Liver (tissue), 3 donors: ENCODE results near the gene MIPEP.

Experiments used
- CTCF ChIP-seq: fragments of 150-350 bp; IDR thresholded peaks from 2 replicates; pipeline ENCODE4 v1.5.1; 2017; ENCODE audit warnings: improper control_type of control experiment, low read depth, low read length; ENCODE audit not compliant: missing input control
- EGR1 ChIP-seq, 2 donors: IDR thresholded peaks; 2 replicates each; pipeline ENCODE4 v1.6.1; 2016 to 2018; ENCODE audit warnings: antibody characterized with exemption in 2 of 2, low read depth in 2 of 2
- FOXA2 ChIP-seq: IDR thresholded peaks from 2 replicates; pipeline ENCODE4 v1.6.1; 2016; ENCODE audit warnings: antibody characterized with exemption
- JUND ChIP-seq, 2 donors: IDR thresholded peaks; 2 replicates each; pipeline ENCODE4 v1.6.1; 2016; ENCODE audit warnings: antibody characterized with exemption in 2 of 2
- MAX ChIP-seq: IDR thresholded peaks from 2 replicates; pipeline ENCODE4 v1.6.1; 2016; ENCODE audit warnings: antibody characterized with exemption
- RAD21 ChIP-seq, 2 donors: IDR thresholded peaks; 2 replicates each; pipeline ENCODE4 v1.6.1; 2016; ENCODE audit warnings: antibody characterized with exemption in 2 of 2, mild to moderate bottlenecking in 2 of 2
- RXRA ChIP-seq, 2 donors: IDR thresholded peaks; 2 replicates each; pipeline ENCODE4 v1.6.1; 2017 to 2018; ENCODE audit warnings: antibody characterized with exemption in 2 of 2, mild to moderate bottlenecking in 1 of 2
- SP1 ChIP-seq: IDR thresholded peaks from 2 replicates; pipeline ENCODE4 v1.6.1; 2018; ENCODE audit warnings: antibody characterized with exemption, mild to moderate bottlenecking
- TAF1 ChIP-seq: conservative IDR thresholded peaks from 2 replicates; pipeline ENCODE4 v1.6.1; 2016; ENCODE audit warnings: antibody characterized with exemption, mild to moderate bottlenecking
- YY1 ChIP-seq: IDR thresholded peaks from 2 replicates; pipeline ENCODE4 v1.6.1; 2016; ENCODE audit warnings: antibody characterized with exemption, mild to moderate bottlenecking
- TF ChIP-seq, protein P1 (sequence below): IDR thresholded peaks from 2 replicates; pipeline ENCODE4 v1.6.1; 2016; ENCODE audit warnings: antibody characterized with exemption, mild to moderate bottlenecking
- donor health status: healthy.
- donor health status: healthy.

- TF ChIP-seq SP1 (no peak), CTCF (no peak), EGR1 (IDR thresholded peaks at IDR 0.05; ENCODE audit: low read depth in 2 of 2) (no peak), RAD21 (IDR thresholded peaks at IDR 0.05) (no peak), TAF1 (no peak), YY1 (no peak), MAX (no peak), JUND (IDR thresholded peaks at IDR 0.05) (no peak), FOXA2 (no peak), RXRA (IDR thresholded peaks at IDR 0.05) (no peak)
- TF ChIP-seq, protein P1, sequence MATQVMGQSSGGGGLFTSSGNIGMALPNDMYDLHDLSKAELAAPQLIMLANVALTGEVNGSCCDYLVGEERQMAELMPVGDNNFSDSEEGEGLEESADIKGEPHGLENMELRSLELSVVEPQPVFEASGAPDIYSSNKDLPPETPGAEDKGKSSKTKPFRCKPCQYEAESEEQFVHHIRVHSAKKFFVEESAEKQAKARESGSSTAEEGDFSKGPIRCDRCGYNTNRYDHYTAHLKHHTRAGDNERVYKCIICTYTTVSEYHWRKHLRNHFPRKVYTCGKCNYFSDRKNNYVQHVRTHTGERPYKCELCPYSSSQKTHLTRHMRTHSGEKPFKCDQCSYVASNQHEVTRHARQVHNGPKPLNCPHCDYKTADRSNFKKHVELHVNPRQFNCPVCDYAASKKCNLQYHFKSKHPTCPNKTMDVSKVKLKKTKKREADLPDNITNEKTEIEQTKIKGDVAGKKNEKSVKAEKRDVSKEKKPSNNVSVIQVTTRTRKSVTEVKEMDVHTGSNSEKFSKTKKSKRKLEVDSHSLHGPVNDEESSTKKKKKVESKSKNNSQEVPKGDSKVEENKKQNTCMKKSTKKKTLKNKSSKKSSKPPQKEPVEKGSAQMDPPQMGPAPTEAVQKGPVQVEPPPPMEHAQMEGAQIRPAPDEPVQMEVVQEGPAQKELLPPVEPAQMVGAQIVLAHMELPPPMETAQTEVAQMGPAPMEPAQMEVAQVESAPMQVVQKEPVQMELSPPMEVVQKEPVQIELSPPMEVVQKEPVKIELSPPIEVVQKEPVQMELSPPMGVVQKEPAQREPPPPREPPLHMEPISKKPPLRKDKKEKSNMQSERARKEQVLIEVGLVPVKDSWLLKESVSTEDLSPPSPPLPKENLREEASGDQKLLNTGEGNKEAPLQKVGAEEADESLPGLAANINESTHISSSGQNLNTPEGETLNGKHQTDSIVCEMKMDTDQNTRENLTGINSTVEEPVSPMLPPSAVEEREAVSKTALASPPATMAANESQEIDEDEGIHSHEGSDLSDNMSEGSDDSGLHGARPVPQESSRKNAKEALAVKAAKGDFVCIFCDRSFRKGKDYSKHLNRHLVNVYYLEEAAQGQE: no peak
Measured at GRCh38 chr13:23683084-23683483, 206.1 kb downstream of the MIPEP start.
